ENCODE data around the gene LAMC1.
A peak's percentile ranks its signal among the peaks of the same experiment; 100 is the strongest.
"Not testable (repeated sequence)": the region's sequence is repeated elsewhere in the genome, so short reads cannot be mapped to it uniquely, and the experiment has no call there.

LAMC1 gene

GRCh38 chr1:183144752-183145151, 121.5 kb downstream of the LAMC1 start:
- DNase-seq (ENCODE audit: low read depth in 1 of 2, low spot score in 1 of 2) = no peak

GRCh38 chr1:183147735-183148134, 124.5 kb downstream of the LAMC1 start:
- DNase-seq (ENCODE audit: low read depth in 1 of 2, low spot score in 1 of 2) = no peak

GRCh38 chr1:183148599-183148998, 125.4 kb downstream of the LAMC1 start:
- DNase-seq (ENCODE audit: low read depth in 1 of 2, low spot score in 1 of 2) = no peak

- no peak for DNase-seq (ENCODE audit: low read depth in 1 of 2, low spot score in 1 of 2)
Observed at GRCh38 chr1:183149273-183149672, 126.1 kb downstream of the LAMC1 start.

GRCh38 chr1:183150032-183150431, 126.8 kb downstream of the LAMC1 start:
- DNase-seq (ENCODE audit: low read depth in 1 of 2, low spot score in 1 of 2) = not testable (repeated sequence)

- DNase-seq (ENCODE audit: low read depth in 1 of 2, low spot score in 1 of 2) = no peak
Observed at GRCh38 chr1:183150445-183150844, 127.2 kb downstream of the LAMC1 start.

- no peak for DNase-seq (ENCODE audit: low read depth in 1 of 2, low spot score in 1 of 2)
Observed at GRCh38 chr1:183152180-183152579, 129.0 kb downstream of the LAMC1 start.

GRCh38 chr1:183155939-183156338, 132.7 kb downstream of the LAMC1 start:
- no peak for DNase-seq (ENCODE audit: low read depth in 1 of 2, low spot score in 1 of 2)

- no peak for DNase-seq (ENCODE audit: low read depth in 1 of 2, low spot score in 1 of 2)
Observed at GRCh38 chr1:183159960-183160359, 136.7 kb downstream of the LAMC1 start.

GRCh38 chr1:183161391-183161790, 138.2 kb downstream of the LAMC1 start:
- no peak for DNase-seq (ENCODE audit: low read depth in 1 of 2, low spot score in 1 of 2)

- DNase-seq (ENCODE audit: low read depth in 1 of 2, low spot score in 1 of 2) = no peak
Observed at GRCh38 chr1:183163316-183163715, 140.1 kb downstream of the LAMC1 start.

GRCh38 chr1:183164340-183164739, 141.1 kb downstream of the LAMC1 start:
- no peak for DNase-seq (ENCODE audit: low read depth in 1 of 2, low spot score in 1 of 2)

GRCh38 chr1:183164963-183165362, 141.7 kb downstream of the LAMC1 start:
- DNase-seq (ENCODE audit: low read depth in 1 of 2, low spot score in 1 of 2) = no peak

GRCh38 chr1:183165456-183165855, 142.2 kb downstream of the LAMC1 start:
- DNase-seq (ENCODE audit: low read depth in 1 of 2, low spot score in 1 of 2) = no peak

- DNase-seq (ENCODE audit: low read depth in 1 of 2, low spot score in 1 of 2) = no peak
Observed at GRCh38 chr1:183166454-183166853, 143.2 kb downstream of the LAMC1 start.

- no peak for DNase-seq (ENCODE audit: low read depth in 1 of 2, low spot score in 1 of 2)
Observed at GRCh38 chr1:183167676-183168075, 144.5 kb downstream of the LAMC1 start.

- DNase-seq (ENCODE audit: low read depth in 1 of 2, low spot score in 1 of 2) = no peak
Observed at GRCh38 chr1:183168308-183168707, 145.1 kb downstream of the LAMC1 start.

- DNase-seq (ENCODE audit: low read depth in 1 of 2, low spot score in 1 of 2) = no peak
Observed at GRCh38 chr1:183173828-183174227, 150.6 kb downstream of the LAMC1 start.

GRCh38 chr1:183175631-183176030, 152.4 kb downstream of the LAMC1 start:
- DNase-seq (ENCODE audit: low read depth in 1 of 2, low spot score in 1 of 2) = no peak

GRCh38 chr1:183178545-183178944, 155.3 kb downstream of the LAMC1 start:
- no peak for DNase-seq (ENCODE audit: low read depth in 1 of 2, low spot score in 1 of 2)

- no peak for DNase-seq (ENCODE audit: low read depth in 1 of 2, low spot score in 1 of 2)
Observed at GRCh38 chr1:183179033-183179432, 155.8 kb downstream of the LAMC1 start.

- no peak for DNase-seq (ENCODE audit: low read depth in 1 of 2, low spot score in 1 of 2)
Observed at GRCh38 chr1:183180218-183180617, 157.0 kb downstream of the LAMC1 start.

GRCh38 chr1:183180634-183181056, 157.4 kb downstream of the LAMC1 start:
- DNase-seq (ENCODE audit: low read depth in 1 of 2, low spot score in 1 of 2) = no peak

- peak in 1 of 2 donors; percentile 6 for DNase-seq (ENCODE audit: low read depth in 1 of 2, low spot score in 1 of 2)
Observed at GRCh38 chr1:183185941-183186490, 162.8 kb downstream of the LAMC1 start, which contains the start of gene LAMC2. Gene LAMC2 (plus strand): TSS chr1:183186264. CDS start chr1:183186353, 89 bp downstream.

All from stimulated activated CD4-positive, alpha-beta T cell treated with anti-CD3 and anti-CD28 coated beads, Interleukin-15, amount 100 ng/mL, for 1 hour (primary cell).